Activated CD8-positive, alpha-beta memory T cell treated with anti-CD3 and anti-CD28 coated beads, Interleukin-2, amount 50 U/mL, for 1 hour (primary cell): Measurements from ENCODE around the gene ARMC5.
"Not testable (repeated sequence)": the region's sequence is repeated elsewhere in the genome, so short reads cannot be mapped to it uniquely, and the experiment has no call there.

Experiments
- DNase-seq: peaks from one replicate; pipeline ENCODE4 v3.0.0-alpha.2; 2020; ENCODE audit errors: extremely low read depth

ARMC5 gene, protein sequence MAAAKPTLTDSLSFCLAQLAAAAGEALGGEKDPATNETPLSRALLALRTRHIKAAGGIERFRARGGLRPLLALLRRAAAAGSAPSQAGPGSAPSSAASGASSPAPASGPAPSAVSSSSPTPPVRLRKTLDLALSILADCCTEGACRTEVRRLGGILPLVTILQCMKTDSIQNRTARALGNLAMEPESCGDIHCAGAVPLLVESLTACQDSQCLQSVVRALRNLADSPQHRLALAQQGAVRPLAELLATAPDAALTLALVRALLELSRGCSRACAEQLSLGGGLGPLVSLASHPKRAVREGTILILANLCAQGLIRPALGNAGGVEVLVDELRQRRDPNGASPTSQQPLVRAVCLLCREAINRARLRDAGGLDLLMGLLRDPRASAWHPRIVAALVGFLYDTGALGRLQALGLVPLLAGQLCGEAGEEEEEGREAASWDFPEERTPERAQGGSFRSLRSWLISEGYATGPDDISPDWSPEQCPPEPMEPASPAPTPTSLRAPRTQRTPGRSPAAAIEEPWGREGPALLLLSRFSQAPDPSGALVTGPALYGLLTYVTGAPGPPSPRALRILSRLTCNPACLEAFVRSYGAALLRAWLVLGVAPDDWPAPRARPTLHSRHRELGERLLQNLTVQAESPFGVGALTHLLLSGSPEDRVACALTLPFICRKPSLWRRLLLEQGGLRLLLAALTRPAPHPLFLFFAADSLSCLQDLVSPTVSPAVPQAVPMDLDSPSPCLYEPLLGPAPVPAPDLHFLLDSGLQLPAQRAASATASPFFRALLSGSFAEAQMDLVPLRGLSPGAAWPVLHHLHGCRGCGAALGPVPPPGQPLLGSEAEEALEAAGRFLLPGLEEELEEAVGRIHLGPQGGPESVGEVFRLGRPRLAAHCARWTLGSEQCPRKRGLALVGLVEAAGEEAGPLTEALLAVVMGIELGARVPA

DNA sequence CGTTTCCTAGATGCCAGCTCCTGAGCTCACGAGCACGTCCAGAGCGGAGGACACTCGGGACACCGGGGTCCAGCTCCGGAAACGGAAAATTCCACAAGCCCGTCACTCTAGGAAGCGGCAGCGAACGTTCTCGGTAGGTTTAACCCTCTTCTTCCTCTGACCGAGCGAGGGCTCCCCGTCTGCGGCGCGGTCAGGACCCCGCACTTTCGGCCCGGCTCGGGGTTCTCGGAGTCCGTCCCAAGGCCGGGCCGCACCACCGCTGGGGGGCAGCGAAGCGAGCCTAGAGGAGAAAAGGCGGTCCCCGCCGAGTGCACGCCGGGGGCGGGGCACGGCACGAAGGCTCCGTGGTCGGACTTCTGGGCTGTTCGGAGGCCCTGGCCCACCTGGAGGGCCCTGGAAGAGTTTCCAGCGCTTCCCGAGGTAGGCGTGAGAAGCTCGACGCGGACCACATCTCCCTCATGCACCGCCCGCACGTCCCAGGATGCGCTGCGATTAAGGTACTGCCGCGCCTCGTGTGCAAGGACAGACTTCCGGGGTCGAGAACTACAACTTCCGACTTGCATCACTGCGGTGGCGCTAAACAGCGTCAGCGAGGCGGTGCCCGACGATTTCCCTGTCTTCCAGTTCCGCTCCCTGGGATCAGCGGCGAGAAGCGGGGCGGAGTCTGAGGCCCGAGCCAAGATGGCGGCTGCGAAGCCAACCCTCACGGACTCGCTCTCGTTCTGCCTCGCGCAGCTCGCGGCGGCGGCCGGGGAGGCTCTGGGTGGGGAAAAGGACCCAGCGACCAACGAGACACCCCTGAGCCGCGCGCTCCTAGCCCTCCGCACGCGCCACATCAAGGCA lies at the start of gene ARMC5:
ARMC5 (plus strand) TSS at position 658 of the 843 bp plus-strand sequence; CDS start at position 682, 24 bp downstream.
- peak; percentile 93 for DNase-seq

DNA sequence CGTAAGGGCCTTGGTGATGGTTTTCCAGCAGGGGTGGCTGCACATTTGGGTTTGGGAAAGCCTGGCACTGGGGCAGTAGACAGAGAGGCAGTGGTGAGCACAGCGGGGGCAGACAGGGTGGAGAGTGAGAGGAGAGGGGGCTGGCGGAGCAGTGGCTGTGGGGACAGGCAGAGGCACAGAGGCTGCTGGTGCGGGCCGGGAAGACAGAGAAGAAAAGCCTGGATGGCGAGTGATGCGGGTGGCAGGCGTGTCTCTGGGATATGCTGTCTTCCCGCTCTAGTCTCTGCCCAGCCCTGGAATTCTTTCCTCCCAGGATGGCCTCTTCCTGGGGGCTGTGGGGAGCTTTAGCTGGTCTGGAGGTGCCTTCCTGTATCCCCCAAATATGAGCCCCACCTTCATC lies 49.2 kb upstream of the ARMC5 start:
- no peak for DNase-seq

DNA sequence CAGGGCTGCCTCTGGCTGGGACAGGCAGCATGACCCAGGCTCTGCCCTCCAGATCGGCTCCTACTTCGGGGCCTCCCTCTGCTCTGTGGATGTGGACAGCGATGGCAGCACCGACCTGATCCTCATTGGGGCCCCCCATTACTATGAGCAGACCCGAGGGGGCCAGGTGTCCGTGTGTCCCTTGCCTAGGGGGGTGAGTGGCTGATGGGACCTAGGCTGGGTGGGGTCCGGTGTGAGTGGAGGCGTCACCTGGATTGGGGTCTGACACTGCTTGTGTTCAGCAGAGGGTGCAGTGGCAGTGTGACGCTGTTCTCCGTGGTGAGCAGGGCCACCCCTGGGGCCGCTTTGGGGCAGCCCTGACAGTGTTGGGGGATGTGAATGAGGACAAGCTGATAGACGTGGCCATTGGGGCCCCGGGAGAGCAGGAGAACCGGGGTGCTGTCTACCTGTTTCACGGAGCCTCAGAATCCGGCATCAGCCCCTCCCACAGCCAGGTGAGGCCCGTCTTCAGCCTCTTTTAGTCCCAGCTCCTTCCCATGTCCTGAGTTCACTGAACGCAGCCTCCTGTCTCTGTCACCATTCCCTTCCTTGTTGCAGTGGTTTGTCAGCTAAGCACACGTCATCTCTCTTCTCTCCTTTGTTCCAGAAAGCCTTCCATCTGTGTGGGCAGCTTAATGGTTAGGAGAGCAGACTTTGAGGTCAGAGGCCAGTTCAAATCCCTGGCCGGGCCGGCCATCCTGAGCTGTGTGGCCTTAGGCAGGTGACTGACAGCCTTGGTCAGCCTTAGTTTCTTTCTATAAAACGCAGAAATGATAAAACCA lies 48.1 kb upstream of the ARMC5 start:
- no peak for DNase-seq

DNA sequence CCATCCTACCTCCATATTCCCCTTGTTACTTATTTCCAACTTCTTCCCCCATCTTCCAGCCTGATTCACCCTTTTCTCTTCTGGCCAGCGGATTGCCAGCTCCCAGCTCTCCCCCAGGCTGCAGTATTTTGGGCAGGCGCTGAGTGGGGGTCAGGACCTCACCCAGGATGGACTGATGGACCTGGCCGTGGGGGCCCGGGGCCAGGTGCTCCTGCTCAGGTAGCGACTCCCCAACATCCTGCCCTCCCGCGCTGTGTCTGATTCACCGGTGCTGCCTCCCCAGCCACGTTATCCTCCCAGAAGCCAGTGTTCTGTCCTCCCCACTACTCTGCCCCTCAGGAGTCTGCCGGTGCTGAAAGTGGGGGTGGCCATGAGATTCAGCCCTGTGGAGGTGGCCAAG lies 46.6 kb upstream of the ARMC5 start:
- no peak for DNase-seq

DNA sequence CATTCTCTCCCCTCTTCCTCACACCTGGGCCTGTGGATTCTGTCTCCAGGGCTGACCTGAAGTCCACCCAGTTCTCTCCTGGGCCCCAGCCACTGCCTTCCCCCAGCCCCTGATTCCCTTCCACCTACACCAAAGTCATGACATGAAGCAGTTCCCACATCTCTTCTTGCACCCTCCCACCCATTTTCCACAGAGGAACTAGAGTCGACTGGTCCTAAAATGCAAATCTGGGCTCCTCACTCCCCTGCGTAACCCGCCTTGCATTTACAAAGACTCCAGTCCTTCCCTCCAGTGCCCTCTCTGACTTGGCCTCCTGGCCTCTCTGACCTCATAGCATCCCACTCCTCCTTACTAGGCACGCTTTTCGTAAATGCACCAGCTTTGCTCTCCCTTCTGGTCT lies 45.9 kb upstream of the ARMC5 start:
- no peak for DNase-seq

DNA sequence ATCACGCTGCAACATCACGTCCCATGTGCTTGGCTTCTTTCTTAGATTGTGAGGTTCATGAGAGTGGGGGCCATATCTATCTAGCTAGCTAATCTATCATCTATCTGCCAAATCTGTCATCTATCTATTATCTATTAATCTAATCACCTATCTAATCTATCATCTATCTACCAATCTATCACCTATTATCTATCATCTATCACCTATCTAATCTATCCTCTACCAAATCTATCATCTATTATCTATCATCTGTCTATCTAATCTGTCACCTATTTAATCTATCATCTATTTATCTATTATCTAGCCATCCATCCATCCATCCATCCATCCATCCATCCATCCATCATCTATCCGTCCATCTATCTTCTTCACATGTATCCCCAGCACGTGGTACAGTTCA lies 45.4 kb upstream of the ARMC5 start:
- no peak for DNase-seq

DNA sequence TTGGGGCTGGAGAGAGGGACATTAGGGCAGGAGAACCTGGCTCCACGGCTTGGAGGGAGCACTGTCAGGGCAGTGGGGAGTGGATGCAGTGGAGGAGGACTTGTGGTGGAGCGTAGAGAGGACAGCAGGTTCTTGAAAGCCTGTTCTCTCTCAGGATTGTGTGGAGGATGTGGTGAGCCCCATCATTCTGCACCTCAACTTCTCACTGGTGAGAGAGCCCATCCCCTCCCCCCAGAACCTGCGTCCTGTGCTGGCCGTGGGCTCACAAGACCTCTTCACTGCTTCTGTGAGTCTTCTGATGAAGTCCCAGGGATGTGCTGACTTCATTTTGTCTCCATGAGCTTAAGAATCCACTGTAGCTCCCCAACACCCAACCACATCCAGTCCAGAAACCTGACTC lies 44.6 kb upstream of the ARMC5 start:
- no peak for DNase-seq

DNA sequence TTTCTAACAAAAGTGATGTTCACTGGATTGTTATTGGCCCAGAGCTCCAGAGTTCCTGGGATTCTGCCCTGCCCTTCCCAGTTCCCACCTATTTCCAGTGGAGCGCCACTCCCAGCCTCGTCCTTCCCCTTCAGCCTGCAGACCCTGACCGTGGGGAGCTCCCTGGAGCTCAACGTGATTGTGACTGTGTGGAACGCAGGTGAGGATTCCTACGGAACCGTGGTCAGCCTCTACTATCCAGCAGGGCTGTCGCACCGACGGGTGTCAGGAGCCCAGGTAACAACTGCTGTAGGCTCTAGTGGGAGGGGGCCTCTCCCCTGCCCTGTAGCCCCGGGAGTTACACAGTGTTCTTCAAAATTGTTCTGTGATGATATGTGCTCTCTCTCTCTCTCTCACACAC lies 42.9 kb upstream of the ARMC5 start:
- DNase-seq = no peak

DNA sequence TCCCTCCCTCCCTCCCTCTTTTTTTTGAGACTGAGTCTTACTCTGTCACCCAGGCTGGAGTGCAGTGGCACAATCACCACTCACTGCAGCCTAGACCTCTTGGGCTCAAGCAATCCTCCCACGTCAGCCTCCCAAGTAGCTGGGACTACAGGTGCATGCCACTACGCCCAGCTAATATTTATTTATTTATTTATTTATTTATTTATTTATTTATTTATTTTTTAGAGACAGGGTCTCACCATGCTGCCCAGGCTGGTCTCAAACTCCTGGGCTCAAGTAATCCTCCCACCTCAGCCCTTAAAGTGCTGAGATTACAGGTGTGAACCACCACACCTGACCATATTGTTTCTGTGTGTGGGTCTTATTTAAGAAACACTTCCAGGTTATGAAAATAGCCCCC lies 42.3 kb upstream of the ARMC5 start:
- not testable (repeated sequence) for DNase-seq

DNA sequence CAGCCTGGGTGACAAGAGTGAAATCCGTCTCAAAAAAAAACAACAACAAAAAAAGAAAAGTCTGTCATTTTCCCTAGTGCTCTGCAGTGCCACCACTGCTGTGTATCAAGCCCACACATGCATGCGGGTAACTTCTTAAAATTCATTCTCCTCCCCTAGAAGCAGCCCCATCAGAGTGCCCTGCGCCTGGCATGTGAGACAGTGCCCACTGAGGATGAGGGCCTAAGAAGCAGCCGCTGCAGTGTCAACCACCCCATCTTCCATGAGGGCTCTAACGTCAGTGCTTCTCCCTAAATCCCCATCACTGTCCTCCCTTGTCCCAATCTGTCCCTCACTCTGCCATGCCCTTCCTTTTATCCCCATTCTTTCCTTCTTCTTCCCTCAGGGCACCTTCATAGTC lies 41.4 kb upstream of the ARMC5 start:
- no peak for DNase-seq

DNA sequence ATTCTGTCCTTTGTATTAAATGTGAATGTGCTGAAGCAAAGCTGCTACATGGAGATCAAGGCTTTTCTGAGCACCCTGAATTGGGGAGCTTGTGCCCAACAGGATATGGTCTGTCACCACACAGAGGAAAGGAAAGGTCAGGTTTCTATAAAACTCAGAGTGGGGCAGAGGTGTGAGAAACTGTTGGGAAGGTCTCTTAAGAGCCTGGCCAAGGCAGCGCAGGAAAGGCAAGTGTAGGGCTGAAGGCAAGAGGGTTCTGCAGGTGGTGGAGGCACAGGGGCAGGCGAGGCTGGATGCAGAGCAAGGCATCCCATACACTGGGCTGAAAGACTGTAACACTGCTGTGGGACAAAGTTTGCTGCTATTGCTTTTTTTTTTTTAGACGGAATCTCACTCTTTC lies 39.3 kb upstream of the ARMC5 start:
- DNase-seq = no peak

DNA sequence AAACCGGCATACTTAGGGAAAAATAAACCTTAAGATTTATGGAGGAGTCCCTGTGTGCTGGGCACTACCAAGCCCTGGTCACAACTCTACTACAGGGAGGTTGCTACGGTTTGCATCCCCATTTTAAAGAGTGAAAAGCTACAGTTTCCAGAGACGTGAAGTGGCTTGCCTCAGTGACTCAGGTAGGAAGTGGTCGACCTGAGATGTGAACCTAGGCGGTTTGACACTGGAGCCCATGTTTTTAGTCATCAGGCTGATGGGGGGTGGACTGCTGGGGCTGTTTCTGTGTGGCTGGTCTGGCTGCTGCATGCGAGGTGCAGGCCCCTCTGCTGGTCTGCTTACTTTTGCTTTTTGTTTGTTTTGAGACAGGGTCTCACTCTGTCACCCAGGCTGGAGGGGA lies 37.7 kb upstream of the ARMC5 start:
- no peak for DNase-seq

DNA sequence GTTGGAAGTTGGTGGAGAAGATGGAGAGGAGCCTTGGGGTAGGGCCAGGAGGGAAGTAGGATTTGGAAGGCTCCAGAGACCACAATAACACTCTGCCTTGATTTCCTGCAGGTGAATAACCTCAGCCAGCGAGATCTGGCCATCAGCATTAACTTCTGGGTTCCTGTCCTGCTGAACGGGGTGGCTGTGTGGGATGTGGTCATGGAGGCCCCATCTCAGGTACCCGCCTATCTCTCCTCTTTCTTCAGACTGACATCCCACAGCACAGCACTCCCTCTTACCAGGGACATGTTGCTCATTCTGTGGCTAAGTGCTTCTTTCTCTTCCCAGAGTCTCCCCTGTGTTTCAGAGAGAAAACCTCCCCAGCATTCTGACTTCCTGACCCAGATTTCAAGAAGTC lies 36.1 kb upstream of the ARMC5 start:
- DNase-seq = no peak

DNA sequence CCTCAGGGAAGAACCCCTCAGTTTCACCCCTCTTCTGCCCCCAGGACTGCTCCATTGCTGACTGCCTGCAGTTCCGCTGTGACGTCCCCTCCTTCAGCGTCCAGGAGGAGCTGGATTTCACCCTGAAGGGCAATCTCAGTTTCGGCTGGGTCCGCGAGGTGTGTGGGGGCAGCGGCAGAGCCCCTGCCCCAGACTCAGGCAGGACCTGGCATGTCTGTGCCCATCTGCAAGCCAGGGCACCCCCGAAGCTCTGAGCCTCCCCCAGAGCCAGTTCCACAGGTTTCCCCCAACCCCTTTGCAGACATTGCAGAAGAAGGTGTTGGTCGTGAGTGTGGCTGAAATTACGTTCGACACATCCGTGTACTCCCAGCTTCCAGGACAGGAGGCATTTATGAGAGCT lies 35.5 kb upstream of the ARMC5 start:
- no peak for DNase-seq

DNA sequence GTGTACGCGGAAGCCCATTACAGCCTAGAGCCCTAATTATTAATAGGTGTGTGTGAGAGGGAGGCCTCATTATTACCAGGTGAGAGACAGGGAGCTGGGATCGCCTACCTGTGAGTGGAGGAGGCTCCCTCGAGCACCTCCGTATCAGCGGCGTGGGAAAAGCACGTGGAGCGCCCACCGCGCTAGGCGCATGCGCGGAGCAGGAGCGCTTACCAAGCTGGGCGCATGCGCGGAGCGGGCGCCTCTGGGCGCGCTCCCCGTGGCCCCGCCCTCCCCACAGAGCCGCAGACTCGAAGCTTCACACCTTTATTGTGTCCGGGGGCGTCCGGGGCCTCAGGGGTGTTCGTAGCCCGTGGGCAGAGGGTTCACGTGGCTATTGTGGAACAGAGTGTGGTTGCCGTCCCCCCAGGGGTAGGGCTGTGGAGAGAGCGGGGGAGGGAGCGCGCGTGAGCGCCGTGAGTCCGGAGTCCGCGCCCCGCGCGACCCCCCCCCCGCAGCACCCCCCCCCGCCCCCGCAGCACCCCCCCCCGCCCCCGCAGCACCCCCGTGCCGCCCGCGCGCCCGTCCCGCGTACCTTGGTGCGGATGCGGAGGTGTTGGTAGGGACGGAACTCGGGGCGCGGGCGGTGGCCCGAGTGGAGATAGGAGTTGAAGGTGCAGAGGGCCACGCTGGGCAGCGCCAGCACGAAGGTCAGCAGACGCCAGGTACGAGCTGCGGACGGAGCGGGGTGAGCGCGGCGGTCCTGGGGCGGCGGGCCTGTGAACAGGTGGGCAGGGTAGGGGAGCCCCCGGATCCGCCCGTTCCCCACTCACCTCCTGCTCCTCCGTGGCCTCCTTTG lies 31.6 kb upstream of the ARMC5 start:
- peak; percentile 34 for DNase-seq

DNA sequence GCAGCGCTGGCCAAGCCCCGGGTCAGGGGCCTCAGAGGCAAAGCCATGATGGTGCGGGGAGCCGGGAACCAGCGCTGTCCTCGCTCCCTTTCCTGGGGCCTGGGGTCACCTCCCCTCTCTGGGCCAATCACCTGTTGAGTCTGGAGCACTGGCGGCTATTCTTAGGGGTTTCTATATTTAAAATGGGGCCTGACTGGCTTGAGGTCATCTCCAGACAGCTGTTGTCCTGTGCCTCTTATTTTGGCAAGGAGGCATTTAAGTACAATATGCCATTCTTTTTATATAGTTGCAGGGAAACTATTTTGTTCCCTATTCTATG lies 31.1 kb upstream of the ARMC5 start, which contains the start of gene COX6A2:
COX6A2 (minus strand) TSS at position 82 of the 319 bp plus-strand sequence; CDS start at position 47, 35 bp downstream.
- DNase-seq = no peak

DNA sequence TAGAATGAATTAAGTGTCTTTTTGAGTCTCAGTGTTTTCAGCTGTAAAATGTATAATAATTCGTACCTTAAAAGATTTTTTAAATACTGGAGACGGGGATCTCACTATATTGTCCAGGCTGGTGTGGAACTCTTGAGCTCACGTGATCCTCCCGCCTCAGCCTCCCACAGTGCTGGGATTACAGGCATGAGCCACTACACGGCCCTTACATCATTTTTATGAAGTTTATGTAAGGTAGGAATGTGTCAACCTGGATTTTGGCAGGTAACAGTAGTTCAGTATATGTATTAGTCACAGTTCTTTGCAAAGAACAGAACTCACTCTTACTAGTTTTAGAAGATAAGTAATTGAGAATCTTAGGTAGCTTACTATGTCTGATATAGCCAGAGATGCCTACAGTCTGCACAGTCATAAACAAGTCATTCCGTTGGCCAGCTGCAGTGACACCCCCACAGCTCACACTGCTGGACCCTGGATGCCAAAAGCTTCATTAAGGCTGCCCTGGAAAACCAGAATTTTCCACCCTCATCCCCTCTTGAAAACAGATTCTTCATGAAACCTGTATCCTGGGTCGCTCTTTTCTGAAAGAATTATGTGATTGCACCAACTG lies 30.6 kb upstream of the ARMC5 start:
- DNase-seq = no peak

DNA sequence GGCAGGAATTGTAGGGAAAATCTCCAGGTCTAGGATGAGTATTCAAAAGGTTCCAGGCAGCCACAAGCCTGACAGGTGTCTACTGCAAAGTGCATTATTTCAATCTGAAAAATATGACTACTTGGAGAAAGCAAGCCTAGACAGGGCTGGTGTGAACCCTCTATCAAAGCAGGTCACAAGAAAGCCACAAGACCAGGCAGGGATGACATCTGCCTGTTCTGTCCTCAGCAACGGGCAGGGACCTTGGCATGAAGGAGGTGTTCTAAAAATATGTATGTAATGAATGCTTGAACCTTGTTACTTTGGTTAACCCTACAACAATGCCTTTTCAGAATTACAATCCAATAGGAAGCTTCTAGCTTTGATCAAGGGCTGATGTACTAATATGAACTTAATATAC lies 30.0 kb upstream of the ARMC5 start:
- no peak for DNase-seq

DNA sequence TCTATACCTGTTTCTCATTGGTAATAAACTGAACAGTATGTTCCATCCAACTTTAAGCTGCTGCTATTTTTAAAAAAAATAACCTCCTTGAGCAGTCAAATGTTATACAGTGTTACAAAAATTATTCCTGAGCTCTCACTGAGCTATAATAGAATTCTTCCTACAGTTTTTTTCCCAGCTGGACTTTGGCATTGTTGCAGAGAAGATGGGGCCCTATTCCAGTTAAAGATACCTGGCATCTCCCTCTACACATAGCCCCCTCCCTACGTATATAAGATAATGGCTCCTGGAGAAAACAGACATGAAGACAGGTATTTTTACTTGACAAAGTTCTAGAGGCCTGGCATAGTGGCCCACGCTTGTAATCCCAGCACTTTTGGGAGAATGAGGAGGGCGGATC lies 29.5 kb upstream of the ARMC5 start:
- DNase-seq = no peak
